Endothelial cell of umbilical vein (primary cell): ENCODE data around the gene ELOVL5. TPM values are rescaled to one million over a fixed set of nuclear protein-coding genes. Genes with fewer than 3 reads are reported as not detected.

ENCODE experiments used
- BruUV-seq: library from RNA; stranded (reverse); fragments of 400-500 nt; replicated peaks from 2 replicates; lab custom pipeline; 2021; lab: Mats Ljungman, UMichigan
- CTCF ChIA-PET: fragments of 300-600, 350-600 bp; sonication (Branson Sonifier 250); formaldehyde crosslinking; loops from one replicate; lab custom pipeline; 2021; ENCODE audit warnings: antibody characterized with exemption, inconsistent platforms; lab: Charles Lee
- POLR2A ChIA-PET: fragments of 300-600, 350-600 bp; sonication (Branson Sonifier 250); formaldehyde crosslinking; loops from one replicate; lab custom pipeline; 2021; ENCODE audit warnings: antibody characterized with exemption, inconsistent platforms; lab: Charles Lee
- DNase-seq: peaks from one replicate; pipeline ENCODE4 v3.0.0-alpha.2; 2011; ENCODE audit warnings: low read depth, low spot score
- FAIRE-seq: peaks from 2 replicates; lab custom pipeline; 2011; peaks lifted over from hg19 to GRCh38; lab: Jason Lieb, UNC
- H2AFZ ChIP-seq: 2 replicates; pipeline ENCODE4 v1.6.0; 2012; ENCODE audit warnings: low read depth, low read length, control low read depth, inconsistent platforms
- H3K27ac ChIP-seq: 2 replicates; pipeline ENCODE4 v1.5.1; 2011; ENCODE audit warnings: low read depth, mild to moderate bottlenecking, control low read depth, low read length, moderate library complexity; ENCODE audit not compliant: insufficient read depth
- H3K27me3 ChIP-seq, 2 experiments: 2 replicates each; pipeline versions ENCODE4 v1.6.0 to v1.6.1; 2011; ENCODE audit warnings: low read length in 2 of 2, mixed read lengths in 1 of 2; ENCODE audit not compliant: control insufficient read depth in 2 of 2, insufficient read depth in 2 of 2
- H3K36me3 ChIP-seq, 2 experiments: 2 replicates in 1 of 2; 3 replicates in 1 of 2; pipeline ENCODE4 v1.5.1; 2011; ENCODE audit warnings: low read length in 2 of 2, mild to moderate bottlenecking in 1 of 2, moderate library complexity in 1 of 2; ENCODE audit not compliant: control insufficient read depth in 2 of 2, insufficient read depth in 2 of 2; ENCODE audit errors: extremely low read depth in 1 of 2
- H3K4me1 ChIP-seq: 3 replicates; pipeline ENCODE4 v1.5.1; 2011; ENCODE audit warnings: mild to moderate bottlenecking, low read length; ENCODE audit not compliant: control insufficient read depth, insufficient read depth; ENCODE audit errors: extremely low read depth
- H3K4me2 ChIP-seq: 2 replicates; pipeline ENCODE4 v1.6.1; 2011; ENCODE audit warnings: low read length, control low read depth, mixed read lengths; ENCODE audit not compliant: insufficient read depth
- H3K4me3 ChIP-seq, 3 experiments: fragments of 200-600 bp in 1 of 3; sonication (generic), shearing (Covaris generic) in 1 of 3; replicated peaks in 1 of 3; 2 replicates each; pipeline ENCODE4 v1.5.1; 2011 to 2016; ENCODE audit warnings: control low read depth in 3 of 3, low read length in 3 of 3, mild to moderate bottlenecking in 2 of 3, inconsistent platforms in 1 of 3, low read depth in 1 of 3, moderate library complexity in 1 of 3; ENCODE audit not compliant: insufficient read depth in 1 of 3
- H3K79me2 ChIP-seq: 2 replicates; pipeline ENCODE4 v1.6.0; 2012; ENCODE audit warnings: low read length, inconsistent platforms; ENCODE audit not compliant: control insufficient read depth, insufficient read depth
- H3K9ac ChIP-seq: replicated peaks from 2 replicates; pipeline ENCODE3; 2011; ENCODE audit warnings: low read length, control low read depth; ENCODE audit not compliant: insufficient read depth; ENCODE audit errors: extremely low read depth
- H3K9me1 ChIP-seq: replicated peaks from 3 replicates; pipeline ENCODE4 v1.6.0; 2011; ENCODE audit warnings: mild to moderate bottlenecking, low read length; ENCODE audit not compliant: control insufficient read depth, insufficient read depth; ENCODE audit errors: extremely low read depth
- H3K9me3 ChIP-seq: replicated peaks from 2 replicates; pipeline ENCODE4 v1.5.1; 2012; ENCODE audit warnings: low read length, inconsistent platforms; ENCODE audit not compliant: control insufficient read depth, insufficient read depth
- H4K20me1 ChIP-seq: replicated peaks from 2 replicates; pipeline ENCODE3; 2011; ENCODE audit warnings: mild to moderate bottlenecking, low read length; ENCODE audit not compliant: control insufficient read depth, insufficient read depth; ENCODE audit errors: extremely low read depth
- CTCF ChIP-seq, 2 donors: IDR thresholded peaks; 1 replicate in 1 of 2; 2 replicates in 1 of 2; pipeline ENCODE4 v1.5.1; 2011; ENCODE audit warnings: low read length in 2 of 2, mild to moderate bottlenecking in 2 of 2, moderate library complexity in 2 of 2, control low read depth in 1 of 2, inconsistent platforms in 1 of 2, low read depth in 1 of 2; ENCODE audit not compliant: insufficient read depth in 1 of 2; ENCODE audit errors: extremely low read depth in 1 of 2
- EZH2 ChIP-seq: IDR thresholded peaks from 2 replicates; pipeline ENCODE4 v1.6.1; 2012; ENCODE audit warnings: borderline replicate concordance, low read depth, mild to moderate bottlenecking, moderate library complexity, low read length, inconsistent platforms; ENCODE audit not compliant: severe bottlenecking
- FOS ChIP-seq: IDR thresholded peaks from 2 replicates; pipeline ENCODE4 v1.6.1; 2011; ENCODE audit warnings: mild to moderate bottlenecking, low read length, moderate library complexity, borderline replicate concordance; ENCODE audit not compliant: insufficient read depth
- GATA2 ChIP-seq: IDR thresholded peaks from 2 replicates; pipeline ENCODE4 v1.7.0; 2011; ENCODE audit warnings: low read depth, mild to moderate bottlenecking, moderate library complexity, mixed read lengths, low read length; ENCODE audit not compliant: insufficient read length, insufficient read depth
- JUN ChIP-seq: IDR thresholded peaks from 2 replicates; pipeline ENCODE4 v1.6.1; 2011; ENCODE audit warnings: borderline replicate concordance, low read depth; ENCODE audit not compliant: insufficient read length, insufficient read depth
- MYC ChIP-seq: IDR thresholded peaks from one replicate; pipeline ENCODE4 v1.6.1; 2011; ENCODE audit warnings: mild to moderate bottlenecking, low read depth, low read length
- POLR2A ChIP-seq: IDR thresholded peaks from 2 replicates; pipeline ENCODE4 v1.6.1; 2012; ENCODE audit warnings: low read depth, mild to moderate bottlenecking, control low read depth, low read length
- POLR2AphosphoS5 ChIP-seq: IDR thresholded peaks from 2 replicates; pipeline ENCODE4 v1.6.1; 2012; ENCODE audit warnings: low read depth, mild to moderate bottlenecking, control low read depth, low read length, moderate library complexity; ENCODE audit not compliant: insufficient read depth
- dilution Hi-C: fragments of 300-500 bp; cut with MboI; formaldehyde crosslinking; loops from one replicate; pipeline ENCODE4 v1.15.0; 2019; ENCODE audit warnings: low sequenced_read_pairs; ENCODE audit not compliant: extremely low pct_ligation_motif_present
- intact Hi-C: fragments of 100-400 bp; cut with micrococcal nuclease; formaldehyde crosslinking; loops from one replicate; pipeline ENCODE4 v1.10.0; 2022
- polyA plus RNA-seq, 4 experiments: library from polyadenylated mRNA; depleted of rRNA in 3 of 4; stranded (reverse) in 3 of 4; unstranded in 1 of 4; fragments of >200 nt; gene quantifications; 2 replicates each; pipeline versions ENCODE4 v1.2.1 to v1.2.3, GENCODE V29; 2011 to 2012; ENCODE audit warnings: missing spikeins in 1 of 4
- total RNA-seq: library from RNA; stranded (reverse); gene quantifications from 2 replicates; pipeline ENCODE4 v1.2.3, GENCODE V29; 2021
- TF ChIP-seq, protein P1 (sequence below): IDR thresholded peaks from 2 replicates; pipeline ENCODE4 v1.6.1; 2011; ENCODE audit not compliant: insufficient read depth, insufficient read length

ELOVL5 gene
- total and polyA plus RNA-seq, 2 donors (not counting 3 experiments of a cell fraction or from before 2014, with no cell fraction given) = 85.9 to 140 TPM

DNA sequence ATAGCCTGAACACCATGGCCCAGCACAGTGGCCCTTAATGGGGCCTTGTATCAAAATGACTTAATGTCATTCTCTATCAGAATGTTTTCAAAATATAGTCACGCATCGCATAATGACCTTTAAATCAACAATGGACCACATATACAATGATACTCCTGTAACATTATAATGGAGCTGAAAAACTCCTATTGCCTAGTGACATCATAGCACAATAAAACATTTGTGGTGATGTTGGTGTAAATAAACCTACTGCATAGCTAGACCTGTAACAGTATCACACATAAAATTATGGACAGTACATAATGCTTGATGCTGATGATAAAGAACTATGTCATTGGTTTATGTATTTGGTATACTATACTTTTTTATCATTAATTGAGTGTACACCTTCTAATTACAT, 9.3 kb downstream of the ELOVL5 start:
- POLR2A ChIA-PET = no interaction called here
- dilution Hi-C loops (no loop called here), intact Hi-C loops (loop anchor here (2.0 kb wide), 1 partner anchor 23 kb away; no protein-coding TSS in a partner anchor)

More for the DNA sequence above, 9.3 kb downstream of the ELOVL5 start:
- Histone ChIP-seq H3K36me3 (peaks cover 3% of the 10 kb centered on the region in 2 experiments), H3K4me1 (peaks cover 7% of the 10 kb centered on the region), H3K4me3 (no peak overlapping the region), H4K20me1 (peaks cover 11% of the 10 kb centered on the region), H3K27ac (no peak overlapping the region), H3K9me3 (no peaks in the 10 kb centered on the region), H3K27me3 (no peaks in the 10 kb centered on the region), H3K79me2 (peaks cover 99% of the 10 kb centered on the region), H2AFZ (no peak overlapping the region), H3K9ac (no peak overlapping the region), H3K4me2 (no peak overlapping the region), H3K9me1 (no peaks in the 10 kb centered on the region)
- BruUV-seq = no TSS peak
- CTCF ChIA-PET = interaction anchor here (0.9 to 1.5 kb wide), 3 partner anchors 9 to 45 kb away, joined by 3 to 5 read pairs (median 4); partner anchors contain the start of gene ELOVL5
- DNase-seq (no peak), FAIRE-seq (no peak)
- TF ChIP-seq FOS (no peak), CTCF (IDR thresholded peaks at IDR 0.05; ENCODE audit: extremely low read depth in 1 of 2, insufficient read depth in 1 of 2, low read depth in 1 of 2, low read length in 2 of 2) (no peak), POLR2AphosphoS5 (no peak), GATA2 (no peak), EZH2 (no peak), POLR2A (no peak), JUN (no peak), MYC (no peak)
- TF ChIP-seq, protein P1, sequence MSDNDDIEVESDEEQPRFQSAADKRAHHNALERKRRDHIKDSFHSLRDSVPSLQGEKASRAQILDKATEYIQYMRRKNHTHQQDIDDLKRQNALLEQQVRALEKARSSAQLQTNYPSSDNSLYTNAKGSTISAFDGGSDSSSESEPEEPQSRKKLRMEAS = no peak
